Measurements from ENCODE around the gene PCBP3.

The PCBP3 gene

DNA sequence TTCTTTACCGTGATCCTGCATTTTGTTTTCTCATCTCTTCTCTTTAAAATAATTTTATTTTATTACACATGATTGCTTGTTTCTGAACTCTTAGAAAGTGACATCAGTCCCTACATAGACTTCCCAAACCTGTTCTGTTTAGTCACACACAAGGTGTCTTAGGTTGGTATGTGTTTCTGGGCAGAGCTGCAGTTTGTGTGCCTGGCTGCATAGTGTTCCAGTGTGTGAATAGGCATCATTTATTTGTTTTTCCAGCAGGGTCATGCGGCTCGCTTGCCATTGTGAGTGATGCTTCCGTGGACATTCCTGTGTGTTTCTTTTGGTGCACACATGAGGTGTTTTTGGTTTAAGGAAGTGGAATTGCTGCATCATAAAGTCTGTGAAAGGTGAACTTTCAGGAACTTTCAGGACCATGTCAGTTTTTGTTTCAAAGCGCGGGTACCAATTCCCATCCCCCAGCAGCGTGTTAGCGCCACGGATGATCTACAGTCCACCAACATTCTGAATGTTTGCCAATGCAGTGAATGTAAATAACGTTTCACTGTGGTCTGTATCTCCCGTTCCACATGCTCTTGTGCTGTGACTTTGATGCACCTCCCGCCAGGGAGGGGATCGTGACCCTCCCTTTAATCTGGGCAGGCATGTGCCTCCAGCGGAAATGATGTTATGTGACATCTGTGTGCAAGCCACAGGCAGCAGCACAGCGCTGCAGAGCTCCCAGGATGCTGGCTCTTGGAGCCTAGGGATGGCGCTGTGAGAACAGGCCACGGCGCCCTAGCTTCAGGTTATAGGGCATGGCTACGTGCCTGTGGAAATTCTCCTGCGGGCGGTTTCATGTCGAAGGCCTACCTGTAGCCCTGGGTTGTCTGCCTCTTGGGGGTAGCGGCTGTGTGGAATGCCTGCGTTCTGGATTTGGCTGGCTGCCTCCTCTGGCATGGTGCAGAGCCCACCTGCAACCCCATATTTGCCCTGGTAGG lies 193.5 kb downstream of the PCBP3 start:
- Histone ChIP-seq H3K27me3 (ENCODE audit: insufficient read depth, low read length) (no peaks in the 10 kb centered on the region), H3K4me1 (ENCODE audit: insufficient read depth, low read length) (peaks cover 21% of the 10 kb centered on the region), H3K4me3 (ENCODE audit: low read length) (no peak overlapping the region), H2AFZ (ENCODE audit: low read depth, low read length) (no peak overlapping the region), H3K9me3 (ENCODE audit: low read length) (peaks cover 3% of the 10 kb centered on the region), H3K36me3 (ENCODE audit: insufficient read depth, low read length) (no peaks in the 10 kb centered on the region)

DNA sequence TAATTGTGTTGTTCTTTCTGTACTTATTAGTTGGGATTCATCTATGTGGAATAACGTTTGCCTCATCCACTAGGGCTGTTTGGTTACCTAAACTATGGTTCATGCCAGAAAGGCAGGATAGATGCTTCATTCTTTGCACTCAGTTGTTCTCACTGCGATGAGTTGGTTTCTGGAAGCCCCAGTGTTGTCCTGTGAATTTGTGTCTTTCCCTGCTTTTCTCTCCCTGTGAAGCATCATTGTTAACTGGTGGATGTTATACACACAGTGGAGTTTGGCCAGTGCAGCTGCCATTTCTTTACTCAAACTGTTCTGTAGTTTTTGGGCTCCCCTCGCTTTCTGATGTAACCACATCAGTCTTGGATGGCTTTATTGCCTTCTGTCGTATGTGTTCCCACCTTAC lies 194.4 kb downstream of the PCBP3 start:
- Histone ChIP-seq H3K4me3 (ENCODE audit: low read length) (no peak overlapping the region), H2AFZ (ENCODE audit: low read depth, low read length) (no peak overlapping the region), H3K4me1 (ENCODE audit: insufficient read depth, low read length) (peaks cover 17% of the 10 kb centered on the region), H3K9me3 (ENCODE audit: low read length) (peaks cover 3% of the 10 kb centered on the region), H3K27me3 (ENCODE audit: insufficient read depth, low read length) (no peaks in the 10 kb centered on the region), H3K36me3 (ENCODE audit: insufficient read depth, low read length) (no peaks in the 10 kb centered on the region)

DNA sequence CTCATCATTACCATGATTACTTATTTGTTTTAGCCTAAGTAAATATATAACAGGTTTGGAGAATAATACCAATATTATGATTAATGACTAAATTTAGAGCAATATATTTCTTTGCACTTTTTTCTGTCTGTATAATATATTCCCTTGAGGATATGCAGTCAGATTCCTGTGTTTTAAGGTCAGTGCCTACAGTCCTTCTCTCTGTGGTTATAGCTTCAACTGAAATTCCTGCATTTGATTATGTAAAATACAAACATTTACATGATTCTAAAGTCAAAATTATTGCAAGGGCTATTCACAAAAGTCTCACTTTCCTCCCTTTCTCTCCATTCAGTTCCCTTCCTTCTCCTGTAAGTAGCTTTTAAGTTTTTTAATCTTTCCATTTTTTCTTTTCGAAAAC lies 195.1 kb downstream of the PCBP3 start:
- H3K27me3 ChIP-seq (ENCODE audit: insufficient read depth, low read length) = no peaks in the 10 kb centered on the region
- no peaks in the 10 kb centered on the region for H3K36me3 ChIP-seq (ENCODE audit: insufficient read depth, low read length)
- H2AFZ ChIP-seq (ENCODE audit: low read depth, low read length) = no peak overlapping the region
- H3K9me3 ChIP-seq (ENCODE audit: low read length) = peaks cover 3% of the 10 kb centered on the region
- peaks cover 17% of the 10 kb centered on the region for H3K4me1 ChIP-seq (ENCODE audit: insufficient read depth, low read length)
- no peak overlapping the region for H3K4me3 ChIP-seq (ENCODE audit: low read length)

DNA sequence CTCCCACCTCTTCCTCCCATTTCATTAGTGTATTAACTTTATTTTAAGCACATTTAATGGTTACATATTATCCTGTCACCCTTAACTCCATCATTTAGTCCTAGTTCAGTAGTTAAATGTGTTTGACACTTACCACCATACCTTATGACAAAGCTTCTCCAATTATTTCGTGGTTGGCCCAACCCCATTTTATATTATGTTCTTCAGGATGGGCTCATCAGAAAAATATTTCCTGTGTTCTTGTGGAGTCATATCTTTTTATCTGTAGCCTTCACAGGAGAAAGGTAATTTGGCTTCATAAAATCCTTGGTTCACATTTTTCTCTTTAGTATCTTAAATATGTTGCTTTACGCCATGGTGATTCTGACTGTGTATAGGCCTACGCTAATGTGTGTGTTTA lies 195.7 kb downstream of the PCBP3 start:
- H3K36me3 ChIP-seq (ENCODE audit: insufficient read depth, low read length) = no peaks in the 10 kb centered on the region
- H3K4me3 ChIP-seq (ENCODE audit: low read length) = no peak overlapping the region
- H3K9me3 ChIP-seq (ENCODE audit: low read length) = peaks cover 3% of the 10 kb centered on the region
- peaks cover 17% of the 10 kb centered on the region for H3K4me1 ChIP-seq (ENCODE audit: insufficient read depth, low read length)
- no peaks in the 10 kb centered on the region for H3K27me3 ChIP-seq (ENCODE audit: insufficient read depth, low read length)
- H2AFZ ChIP-seq (ENCODE audit: low read depth, low read length) = no peak overlapping the region

DNA sequence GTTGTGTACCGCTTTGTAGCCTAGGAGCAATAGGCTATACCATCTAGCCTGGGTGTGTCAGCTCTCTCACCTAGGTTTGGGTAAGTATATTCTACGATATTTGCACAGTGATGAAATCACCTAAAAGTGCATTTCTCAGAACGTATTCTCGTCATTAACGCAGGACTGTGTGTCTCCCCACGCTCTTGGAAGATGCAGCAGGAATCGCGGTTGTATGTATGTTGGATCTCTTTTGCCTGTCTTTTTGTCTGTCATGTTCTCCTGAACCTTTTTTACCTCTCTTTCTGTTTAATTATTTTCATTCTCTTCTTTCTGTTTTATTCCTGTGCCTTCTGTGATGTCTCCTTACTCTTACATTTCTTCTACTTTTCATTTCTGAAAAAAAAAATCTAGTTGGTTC lies 197.5 kb downstream of the PCBP3 start:
- Histone ChIP-seq H3K36me3 (ENCODE audit: insufficient read depth, low read length) (no peaks in the 10 kb centered on the region), H3K27me3 (ENCODE audit: insufficient read depth, low read length) (no peaks in the 10 kb centered on the region), H3K9me3 (ENCODE audit: low read length) (peaks cover 3% of the 10 kb centered on the region), H2AFZ (ENCODE audit: low read depth, low read length) (no peak overlapping the region), H3K4me3 (ENCODE audit: low read length) (no peak overlapping the region), H3K4me1 (ENCODE audit: insufficient read depth, low read length) (peaks cover 11% of the 10 kb centered on the region)

DNA sequence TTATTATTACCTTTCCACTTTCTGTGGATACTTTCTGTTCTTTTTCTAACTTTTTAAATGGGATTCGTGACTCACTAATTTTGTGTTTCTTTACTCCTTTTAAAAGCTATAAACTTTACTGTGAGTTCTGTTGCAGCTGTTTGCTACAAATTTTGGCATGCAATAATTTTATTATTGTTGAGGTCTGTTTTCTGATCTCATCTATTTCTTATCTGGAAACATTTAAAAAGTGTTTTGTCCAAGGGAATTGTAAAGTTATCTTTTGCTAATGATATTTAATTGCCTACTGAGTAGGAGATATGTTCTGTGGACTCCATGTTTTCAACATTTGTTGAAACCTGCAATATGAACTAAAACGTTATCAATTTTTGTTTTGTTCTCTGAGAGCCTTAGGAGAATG lies 199.9 kb downstream of the PCBP3 start:
- Histone ChIP-seq H2AFZ (ENCODE audit: low read depth, low read length) (no peak overlapping the region), H3K36me3 (ENCODE audit: insufficient read depth, low read length) (no peaks in the 10 kb centered on the region), H3K27me3 (ENCODE audit: insufficient read depth, low read length) (no peaks in the 10 kb centered on the region), H3K4me3 (ENCODE audit: low read length) (no peak overlapping the region), H3K9me3 (ENCODE audit: low read length) (peaks cover 3% of the 10 kb centered on the region), H3K4me1 (ENCODE audit: insufficient read depth, low read length) (peaks cover 13% of the 10 kb centered on the region)

DNA sequence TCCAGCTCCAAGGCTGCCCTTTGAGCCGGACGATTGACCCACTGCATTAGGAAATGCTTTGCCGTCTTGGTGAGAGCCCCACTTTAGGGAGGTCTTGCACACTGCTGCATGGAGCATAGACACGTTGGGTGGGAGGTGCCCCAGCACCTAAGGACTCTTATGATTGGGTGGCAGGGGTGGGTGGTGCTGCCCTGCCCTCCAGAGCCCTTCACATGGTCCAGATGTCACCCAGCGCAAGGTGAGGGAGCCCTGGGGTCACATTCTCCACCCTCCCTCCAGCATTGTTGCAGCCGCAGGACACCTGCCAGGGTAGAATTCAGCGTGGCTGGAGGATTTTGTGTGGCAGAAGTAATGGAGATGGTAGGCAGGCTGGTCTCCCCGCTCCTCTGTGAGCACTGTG lies 200.7 kb downstream of the PCBP3 start:
- no peaks in the 10 kb centered on the region for H3K27me3 ChIP-seq (ENCODE audit: insufficient read depth, low read length)
- H3K9me3 ChIP-seq (ENCODE audit: low read length) = peaks cover 3% of the 10 kb centered on the region
- H3K4me3 ChIP-seq (ENCODE audit: low read length) = no peak overlapping the region
- no peaks in the 10 kb centered on the region for H3K36me3 ChIP-seq (ENCODE audit: insufficient read depth, low read length)
- H2AFZ ChIP-seq (ENCODE audit: low read depth, low read length) = no peak overlapping the region
- peaks cover 13% of the 10 kb centered on the region for H3K4me1 ChIP-seq (ENCODE audit: insufficient read depth, low read length)

DNA sequence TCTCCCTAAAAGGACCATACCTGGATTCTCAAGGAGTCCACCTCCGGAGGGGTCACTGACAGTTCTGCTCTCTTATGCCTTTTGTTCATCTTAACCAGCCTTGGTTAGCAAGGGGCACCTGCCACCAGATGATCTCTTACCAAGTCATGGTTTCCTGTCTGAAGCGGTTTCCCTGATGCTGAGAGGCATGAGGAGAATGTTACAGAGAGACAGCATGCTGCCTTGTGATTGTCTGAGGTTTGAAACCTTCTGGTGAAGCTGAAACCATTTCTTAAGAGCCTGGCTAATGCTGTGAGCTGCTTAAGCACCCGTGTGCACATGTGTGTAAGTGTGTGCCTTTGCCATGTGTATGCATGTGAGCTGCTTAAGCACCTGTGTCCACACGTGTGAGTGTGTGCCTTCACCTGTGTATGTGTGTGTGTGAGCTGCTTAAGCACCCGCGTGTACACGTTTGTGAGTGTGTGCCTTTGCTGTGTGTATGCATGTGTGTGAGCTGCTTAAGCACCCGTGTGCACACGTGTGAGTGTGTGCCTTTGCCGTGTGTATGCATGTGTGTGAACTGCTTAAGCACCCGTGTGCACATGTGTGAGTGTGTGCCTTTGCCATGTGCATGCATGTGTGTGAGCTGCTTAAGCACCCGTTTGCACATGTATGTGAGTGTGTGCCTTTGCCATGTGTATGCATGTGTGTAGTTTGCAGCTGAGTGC lies 201.7 kb downstream of the PCBP3 start:
- Histone ChIP-seq H3K9me3 (ENCODE audit: low read length) (peaks cover 3% of the 10 kb centered on the region), H2AFZ (ENCODE audit: low read depth, low read length) (no peak overlapping the region), H3K4me3 (ENCODE audit: low read length) (no peak overlapping the region), H3K27me3 (ENCODE audit: insufficient read depth, low read length) (no peaks in the 10 kb centered on the region), H3K36me3 (ENCODE audit: insufficient read depth, low read length) (no peaks in the 10 kb centered on the region), H3K4me1 (ENCODE audit: insufficient read depth, low read length) (peaks cover 13% of the 10 kb centered on the region)

DNA sequence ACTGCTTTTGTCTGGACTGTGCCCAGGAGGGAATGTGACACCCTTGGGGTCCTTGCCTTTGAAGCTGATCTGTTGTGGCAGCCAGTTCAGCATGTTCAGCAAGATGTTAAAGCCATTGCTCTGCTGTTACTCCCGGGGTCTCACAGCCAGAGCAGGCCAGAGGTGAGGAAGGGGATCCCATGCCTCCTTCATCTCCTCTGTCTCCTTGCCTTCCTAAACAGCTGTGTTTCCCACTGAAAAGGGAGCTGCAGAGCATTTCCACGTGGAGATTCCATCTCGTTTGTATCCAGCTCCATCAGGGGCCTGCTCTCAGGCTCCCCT lies 202.2 kb downstream of the PCBP3 start:
- Histone ChIP-seq H3K9me3 (ENCODE audit: low read length) (peaks cover 3% of the 10 kb centered on the region), H3K36me3 (ENCODE audit: insufficient read depth, low read length) (no peaks in the 10 kb centered on the region), H3K4me1 (ENCODE audit: insufficient read depth, low read length) (peaks cover 13% of the 10 kb centered on the region), H3K27me3 (ENCODE audit: insufficient read depth, low read length) (no peaks in the 10 kb centered on the region), H2AFZ (ENCODE audit: low read depth, low read length) (no peak overlapping the region), H3K4me3 (ENCODE audit: low read length) (no peak overlapping the region)

DNA sequence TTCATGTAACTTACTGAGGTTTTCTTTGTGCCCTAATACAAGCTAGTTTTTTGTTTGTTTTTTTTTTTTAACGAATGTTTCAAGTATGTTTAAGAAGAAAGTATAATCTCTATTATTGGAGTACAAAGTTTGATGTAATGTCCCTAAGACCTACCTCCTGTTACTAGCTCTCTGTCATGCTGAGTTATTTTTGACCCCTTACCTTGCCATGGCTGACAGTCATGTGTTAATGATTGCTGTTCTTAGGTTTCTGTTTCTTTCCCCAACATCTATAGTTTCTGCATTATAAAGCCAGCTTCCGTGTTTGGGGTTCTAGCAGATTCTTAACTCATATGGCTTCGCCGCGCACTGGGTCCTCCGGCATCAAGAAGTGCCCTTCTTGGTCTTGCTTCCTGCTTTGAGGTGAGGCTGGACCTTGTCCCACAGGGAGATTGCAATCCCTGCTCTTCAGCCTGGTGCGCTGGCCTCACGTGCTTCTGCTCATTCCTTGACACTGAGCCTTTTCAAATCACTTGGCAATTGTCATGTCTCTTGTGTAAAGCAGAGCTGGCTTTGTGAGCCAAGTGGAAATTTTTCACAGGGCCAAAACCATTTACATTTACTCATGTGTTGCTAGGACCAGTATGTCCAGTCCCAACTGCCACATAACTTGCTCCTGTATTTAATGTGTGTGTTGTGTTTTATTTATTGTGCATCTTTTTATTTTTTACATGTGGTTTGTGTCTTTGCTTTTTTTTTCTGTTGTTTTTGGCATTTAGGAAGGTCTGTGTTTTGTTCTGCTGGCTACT lies 203.0 kb downstream of the PCBP3 start:
- Histone ChIP-seq H3K9me3 (ENCODE audit: low read length) (no peaks in the 10 kb centered on the region), H3K4me1 (ENCODE audit: insufficient read depth, low read length) (peaks cover 13% of the 10 kb centered on the region), H3K4me3 (ENCODE audit: low read length) (no peak overlapping the region), H2AFZ (ENCODE audit: low read depth, low read length) (no peak overlapping the region), H3K27me3 (ENCODE audit: insufficient read depth, low read length) (no peaks in the 10 kb centered on the region), H3K36me3 (ENCODE audit: insufficient read depth, low read length) (no peaks in the 10 kb centered on the region)

DNA sequence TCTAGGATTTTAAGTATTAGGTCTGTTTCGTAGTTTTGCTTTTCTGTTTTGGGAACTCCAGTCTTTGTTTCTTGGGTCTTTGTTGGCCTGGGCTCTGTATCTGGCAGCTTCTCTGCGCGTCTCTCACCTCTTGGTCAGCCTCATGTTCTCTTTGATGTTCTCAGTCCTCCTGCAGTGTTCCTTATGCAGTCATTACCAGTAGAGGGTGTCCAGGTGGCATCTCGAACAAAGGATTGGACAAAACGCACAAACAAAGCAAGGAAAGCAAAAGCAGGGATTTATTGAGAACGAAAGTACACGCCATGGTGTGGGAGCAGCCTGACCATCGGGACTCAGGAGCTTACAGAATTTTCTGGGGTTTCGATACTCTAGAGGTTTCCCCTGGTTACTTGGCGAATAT lies 204.3 kb downstream of the PCBP3 start:
- peaks cover 13% of the 10 kb centered on the region for H3K4me1 ChIP-seq (ENCODE audit: insufficient read depth, low read length)
- no peaks in the 10 kb centered on the region for H3K9me3 ChIP-seq (ENCODE audit: low read length)
- H2AFZ ChIP-seq (ENCODE audit: low read depth, low read length) = no peak overlapping the region
- H3K36me3 ChIP-seq (ENCODE audit: insufficient read depth, low read length) = no peaks in the 10 kb centered on the region
- H3K4me3 ChIP-seq (ENCODE audit: low read length) = no peak overlapping the region
- no peaks in the 10 kb centered on the region for H3K27me3 ChIP-seq (ENCODE audit: insufficient read depth, low read length)

DNA sequence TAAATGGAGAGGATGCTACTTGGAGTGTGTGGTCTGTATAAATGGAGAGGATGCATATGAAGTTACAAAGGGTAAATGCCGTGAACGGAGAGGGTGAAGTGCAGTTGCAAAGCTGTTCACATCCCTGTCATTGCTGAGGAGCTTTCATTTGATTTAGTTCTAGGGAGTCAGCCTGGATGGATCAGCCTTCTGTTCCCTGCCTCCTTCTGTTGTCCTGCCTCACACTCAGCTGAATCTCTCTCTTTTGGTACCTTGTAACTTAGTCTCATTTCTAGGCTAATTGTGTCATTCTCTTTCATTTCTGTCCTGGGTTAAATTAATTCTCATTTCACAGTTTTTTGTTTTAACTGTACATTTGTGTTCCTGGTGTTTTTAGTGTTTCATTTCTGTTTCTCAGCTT lies 204.8 kb downstream of the PCBP3 start:
- H3K36me3 ChIP-seq (ENCODE audit: insufficient read depth, low read length) = no peaks in the 10 kb centered on the region
- H3K9me3 ChIP-seq (ENCODE audit: low read length) = no peaks in the 10 kb centered on the region
- peaks cover 13% of the 10 kb centered on the region for H3K4me1 ChIP-seq (ENCODE audit: insufficient read depth, low read length)
- no peaks in the 10 kb centered on the region for H3K27me3 ChIP-seq (ENCODE audit: insufficient read depth, low read length)
- H2AFZ ChIP-seq (ENCODE audit: low read depth, low read length) = no peak overlapping the region
- H3K4me3 ChIP-seq (ENCODE audit: low read length) = no peak overlapping the region

DNA sequence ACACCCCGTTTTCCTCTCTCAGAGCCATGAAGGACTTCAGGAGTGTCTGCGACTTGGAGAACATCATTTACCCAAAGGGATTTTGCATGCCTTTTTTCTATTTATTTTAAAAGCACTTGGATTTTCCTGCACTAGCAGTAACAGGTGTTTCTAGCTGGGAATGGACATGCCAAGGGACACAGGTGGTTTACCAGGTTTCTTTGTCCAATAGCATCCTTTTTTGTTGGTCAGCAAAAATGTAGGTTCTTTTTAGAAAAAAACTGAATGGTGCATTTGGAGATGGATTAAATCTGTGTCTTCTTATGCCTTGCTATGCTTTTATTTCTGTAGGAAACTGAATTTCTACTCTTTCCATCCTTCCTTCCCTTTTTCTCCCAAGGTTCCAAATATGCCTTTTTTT lies 205.3 kb downstream of the PCBP3 start:
- no peaks in the 10 kb centered on the region for H3K36me3 ChIP-seq (ENCODE audit: insufficient read depth, low read length)
- no peaks in the 10 kb centered on the region for H3K9me3 ChIP-seq (ENCODE audit: low read length)
- peaks cover 13% of the 10 kb centered on the region for H3K4me1 ChIP-seq (ENCODE audit: insufficient read depth, low read length)
- no peaks in the 10 kb centered on the region for H3K27me3 ChIP-seq (ENCODE audit: insufficient read depth, low read length)
- H3K4me3 ChIP-seq (ENCODE audit: low read length) = no peak overlapping the region
- H2AFZ ChIP-seq (ENCODE audit: low read depth, low read length) = no peak overlapping the region

Measured in neuron (in vitro differentiated cells).